Lower leg skin (tissue), 3 donors: Measurements from ENCODE around the gene CCDC184.

ENCODE experiments used
- CTCF ChIP-seq, 3 donors: fragments of 450-650 bp; IDR thresholded peaks; one replicate each; pipeline ENCODE4 v1.5.1; 2016; ENCODE audit warnings: antibody characterized with exemption in 3 of 3, mild to moderate bottlenecking in 3 of 3, moderate library complexity in 2 of 3
- POLR2A ChIP-seq, 2 donors: fragments of 450-650 bp; IDR thresholded peaks; one replicate each; pipeline ENCODE4 v1.6.1; 2016 to 2017; ENCODE audit warnings: antibody characterized with exemption in 2 of 2, mild to moderate bottlenecking in 1 of 2, moderate library complexity in 1 of 2

GRCh38 chr12:48179466-48179865 is 4.0 kb upstream of the CCDC184 start:
- TF ChIP-seq CTCF (IDR thresholded peaks at IDR 0.05): no peak
- TF ChIP-seq POLR2A (IDR thresholded peaks at IDR 0.05): no peak
